Right kidney (tissue), 1 donor: ENCODE data around the gene MAS1L.
"Not testable (repeated sequence)": the region's sequence is repeated elsewhere in the genome, so short reads cannot be mapped to it uniquely, and the experiment has no call there.

Experiments
- DNase-seq: peaks from one replicate; pipeline ENCODE4 v3.0.0-alpha.2; 2016

Gene MAS1L

GRCh38 chr6:29479560-29479959 lies 8.2 kb downstream of the MAS1L start:
- DNase-seq: no peak

GRCh38 chr6:29478740-29479139 lies 9.0 kb downstream of the MAS1L start:
- no peak for DNase-seq

GRCh38 chr6:29477923-29478450 lies 9.8 kb downstream of the MAS1L start:
- no peak for DNase-seq

- DNase-seq: no peak
Observed at GRCh38 chr6:29474996-29475395, 12.8 kb downstream of the MAS1L start.

- DNase-seq: no peak
Observed at GRCh38 chr6:29466241-29466640, 21.5 kb downstream of the MAS1L start.

- no peak for DNase-seq
Observed at GRCh38 chr6:29465801-29466200, 22.0 kb downstream of the MAS1L start.

- no peak for DNase-seq
Observed at GRCh38 chr6:29465279-29465678, 22.5 kb downstream of the MAS1L start.

- no peak for DNase-seq
Observed at GRCh38 chr6:29462022-29462421, 25.7 kb downstream of the MAS1L start.

- DNase-seq: no peak
Observed at GRCh38 chr6:29461021-29461814, 26.5 kb downstream of the MAS1L start.

- DNase-seq: no peak
Observed at GRCh38 chr6:29456971-29457370, 30.8 kb downstream of the MAS1L start, which contains the start of the genes OR11A1 and OR2H1. Gene OR11A1, minus strand, starts transcription at chr6:29457071. Its CDS starts 29,430 bp downstream, at chr6:29427641. Gene OR2H1, plus strand, starts transcription at chr6:29457155. Its CDS starts 4,615 bp downstream, at chr6:29461770.

GRCh38 chr6:29451471-29452193 lies 36.1 kb downstream of the MAS1L start:
- DNase-seq: no peak

- DNase-seq: no peak
Observed at GRCh38 chr6:29447670-29448069, 40.1 kb downstream of the MAS1L start.

- DNase-seq: not testable (repeated sequence)
Observed at GRCh38 chr6:29444031-29444430, 43.7 kb downstream of the MAS1L start.

GRCh38 chr6:29442719-29443118 lies 45.0 kb downstream of the MAS1L start:
- DNase-seq: no peak

GRCh38 chr6:29439006-29439405 lies 48.8 kb downstream of the MAS1L start, which contains the start of gene OR10C1:
Gene OR10C1, plus strand, starts transcription at chr6:29439306. Its CDS starts 710 bp downstream, at chr6:29440016.
- DNase-seq: no peak

GRCh38 chr6:29436730-29437129 lies 51.0 kb downstream of the MAS1L start:
- not testable (repeated sequence) for DNase-seq
